ENCODE results near the gene MAST4.

MAST4 gene

GRCh38 chr5:67181648-67182221, 585.5 kb downstream of the MAST4 start:
- no peak for DNase-seq (ENCODE audit: low spot score)

GRCh38 chr5:67182301-67182790, 586.2 kb downstream of the MAST4 start:
- DNase-seq (ENCODE audit: low spot score): no peak

GRCh38 chr5:67183859-67184258, 587.7 kb downstream of the MAST4 start:
- no peak for DNase-seq (ENCODE audit: low spot score)

- DNase-seq (ENCODE audit: low spot score): no peak
Measured at GRCh38 chr5:67187006-67187715, 591.0 kb downstream of the MAST4 start.

GRCh38 chr5:67188274-67189078, 592.3 kb downstream of the MAST4 start:
- DNase-seq (ENCODE audit: low spot score): no peak

GRCh38 chr5:67189079-67189354, 592.8 kb downstream of the MAST4 start:
- DNase-seq (ENCODE audit: low spot score): no peak

GRCh38 chr5:67189931-67190330, 593.7 kb downstream of the MAST4 start:
- DNase-seq (ENCODE audit: low spot score): no peak

- DNase-seq (ENCODE audit: low spot score): no peak
Measured at GRCh38 chr5:67190410-67190809, 594.2 kb downstream of the MAST4 start.

- DNase-seq (ENCODE audit: low spot score): no peak
Measured at GRCh38 chr5:67190861-67191260, 594.7 kb downstream of the MAST4 start.

GRCh38 chr5:67192719-67193438, 596.7 kb downstream of the MAST4 start:
- DNase-seq (ENCODE audit: low spot score): no peak

GRCh38 chr5:67193439-67193807, 597.2 kb downstream of the MAST4 start:
- no peak for DNase-seq (ENCODE audit: low spot score)

GRCh38 chr5:67194166-67194565, 598.0 kb downstream of the MAST4 start:
- DNase-seq (ENCODE audit: low spot score): no peak

- no peak for DNase-seq (ENCODE audit: low spot score)
Measured at GRCh38 chr5:67195406-67196275, 599.4 kb downstream of the MAST4 start.

- no peak for DNase-seq (ENCODE audit: low spot score)
Measured at GRCh38 chr5:67196537-67197059, 600.4 kb downstream of the MAST4 start, which contains the start of gene CD180. CD180 (minus strand) TSS chr5:67196799; CDS start chr5:67196641, 158 bp downstream.

GRCh38 chr5:67197536-67197935, 601.3 kb downstream of the MAST4 start:
- DNase-seq (ENCODE audit: low spot score): no peak

GRCh38 chr5:67198917-67199316, 602.7 kb downstream of the MAST4 start:
- DNase-seq (ENCODE audit: low spot score): no peak

- DNase-seq (ENCODE audit: low spot score): no peak
Measured at GRCh38 chr5:67199859-67200258, 603.7 kb downstream of the MAST4 start.

GRCh38 chr5:67200809-67201562, 604.8 kb downstream of the MAST4 start:
- no peak for DNase-seq (ENCODE audit: low spot score)

GRCh38 chr5:67201897-67202549, 605.8 kb downstream of the MAST4 start:
- no peak for DNase-seq (ENCODE audit: low spot score)

- no peak for DNase-seq (ENCODE audit: low spot score)
Measured at GRCh38 chr5:67202828-67203227, 606.6 kb downstream of the MAST4 start.

Data from SK-N-DZ (cell line).